ENCODE measurements around the gene ING3.

The ING3 gene

GRCh38 chr7:120933475-120933874, 17.1 kb upstream of the ING3 start:
- no peaks in the 10 kb centered on the region for H3F3A ChIP-seq (ENCODE audit: control insufficient read depth, insufficient read depth)
- H3K9me3 ChIP-seq (ENCODE audit: control insufficient read depth, insufficient read depth, low read length), result no peaks in the 10 kb centered on the region
- H3K79me2 ChIP-seq (ENCODE audit: control insufficient read depth, low read length), result no peaks in the 10 kb centered on the region
- H3K9me2 ChIP-seq (replicated peaks; ENCODE audit: control insufficient read depth, low read length), result 0 out of 2 replicates have a peak, but pooled peaks cover 3% of the 10 kb centered on the region
- H3K27me3 ChIP-seq (ENCODE audit: control insufficient read depth, low read length), result peaks cover 12% of the 10 kb centered on the region; the same call in 1 of the 2 replicates
- H3K36me3 ChIP-seq (ENCODE audit: control insufficient read depth, low read length), result no peaks in the 10 kb centered on the region
- no peak overlapping the region for H3K4me2 ChIP-seq (ENCODE audit: low read length)
- no peaks in the 10 kb centered on the region for H3K4me1 ChIP-seq (ENCODE audit: control insufficient read depth, low read length)
- TF ChIP-seq, protein P1, sequence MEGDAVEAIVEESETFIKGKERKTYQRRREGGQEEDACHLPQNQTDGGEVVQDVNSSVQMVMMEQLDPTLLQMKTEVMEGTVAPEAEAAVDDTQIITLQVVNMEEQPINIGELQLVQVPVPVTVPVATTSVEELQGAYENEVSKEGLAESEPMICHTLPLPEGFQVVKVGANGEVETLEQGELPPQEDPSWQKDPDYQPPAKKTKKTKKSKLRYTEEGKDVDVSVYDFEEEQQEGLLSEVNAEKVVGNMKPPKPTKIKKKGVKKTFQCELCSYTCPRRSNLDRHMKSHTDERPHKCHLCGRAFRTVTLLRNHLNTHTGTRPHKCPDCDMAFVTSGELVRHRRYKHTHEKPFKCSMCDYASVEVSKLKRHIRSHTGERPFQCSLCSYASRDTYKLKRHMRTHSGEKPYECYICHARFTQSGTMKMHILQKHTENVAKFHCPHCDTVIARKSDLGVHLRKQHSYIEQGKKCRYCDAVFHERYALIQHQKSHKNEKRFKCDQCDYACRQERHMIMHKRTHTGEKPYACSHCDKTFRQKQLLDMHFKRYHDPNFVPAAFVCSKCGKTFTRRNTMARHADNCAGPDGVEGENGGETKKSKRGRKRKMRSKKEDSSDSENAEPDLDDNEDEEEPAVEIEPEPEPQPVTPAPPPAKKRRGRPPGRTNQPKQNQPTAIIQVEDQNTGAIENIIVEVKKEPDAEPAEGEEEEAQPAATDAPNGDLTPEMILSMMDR (IDR thresholded peaks at IDR 0.05; ENCODE audit: low read depth, low read length, poor library complexity, severe bottlenecking), result no peak
- no peaks in the 10 kb centered on the region for H4K20me1 ChIP-seq (ENCODE audit: control insufficient read depth, insufficient read depth, low read depth, low read length)
- H3K27ac ChIP-seq (ENCODE audit: low read depth, low read length), result no peak overlapping the region
- no peak overlapping the region for H3K4me3 ChIP-seq (ENCODE audit: low read length)

DNA sequence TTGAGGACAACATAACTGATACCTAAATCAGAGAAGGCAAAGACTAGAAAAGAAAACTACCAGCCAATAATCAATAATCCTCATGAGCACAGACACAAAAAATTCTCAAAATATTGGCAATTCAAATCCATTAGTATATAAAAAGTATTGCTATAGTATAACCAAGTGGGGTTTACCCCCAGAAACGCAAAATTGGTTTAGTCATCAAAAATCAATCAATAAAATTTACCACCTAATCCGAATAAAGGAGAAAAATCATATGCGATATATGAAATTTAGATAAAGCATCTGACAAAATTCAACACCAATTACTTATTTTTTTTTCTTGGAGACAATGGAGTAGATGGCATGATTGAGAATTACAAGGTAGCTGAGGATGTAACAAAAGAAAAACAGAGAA, 11.2 kb upstream of the ING3 start:
- Histone ChIP-seq H3K79me2 (ENCODE audit: control insufficient read depth, low read length) (no peaks in the 10 kb centered on the region), H3K9me2 (replicated peaks; ENCODE audit: control insufficient read depth, low read length) (no peaks in the 10 kb centered on the region), H4K20me1 (ENCODE audit: control insufficient read depth, insufficient read depth, low read depth, low read length) (no peaks in the 10 kb centered on the region), H3F3A (ENCODE audit: control insufficient read depth, insufficient read depth) (peaks cover 2% of the 10 kb centered on the region; the same call in 1 of the 2 replicates), H3K36me3 (ENCODE audit: control insufficient read depth, low read length) (no peaks in the 10 kb centered on the region), H3K9me3 (ENCODE audit: control insufficient read depth, insufficient read depth, low read length) (no peaks in the 10 kb centered on the region), H3K4me2 (ENCODE audit: low read length) (no peak overlapping the region), H3K4me3 (ENCODE audit: low read length) (no peak overlapping the region), H3K27ac (ENCODE audit: low read depth, low read length) (no peak overlapping the region), H3K4me1 (ENCODE audit: control insufficient read depth, low read length) (no peaks in the 10 kb centered on the region), H3K27me3 (ENCODE audit: control insufficient read depth, low read length) (0 out of 2 replicates have a peak, but pooled peaks cover 4% of the 10 kb centered on the region)
- TF ChIP-seq EZH2phosphoT487 (IDR thresholded peaks at IDR 0.05; ENCODE audit: borderline replicate concordance, low read length), result no peak
- TF ChIP-seq, protein P1 (IDR thresholded peaks at IDR 0.05; ENCODE audit: low read depth, low read length, poor library complexity, severe bottlenecking), result no peak

DNA sequence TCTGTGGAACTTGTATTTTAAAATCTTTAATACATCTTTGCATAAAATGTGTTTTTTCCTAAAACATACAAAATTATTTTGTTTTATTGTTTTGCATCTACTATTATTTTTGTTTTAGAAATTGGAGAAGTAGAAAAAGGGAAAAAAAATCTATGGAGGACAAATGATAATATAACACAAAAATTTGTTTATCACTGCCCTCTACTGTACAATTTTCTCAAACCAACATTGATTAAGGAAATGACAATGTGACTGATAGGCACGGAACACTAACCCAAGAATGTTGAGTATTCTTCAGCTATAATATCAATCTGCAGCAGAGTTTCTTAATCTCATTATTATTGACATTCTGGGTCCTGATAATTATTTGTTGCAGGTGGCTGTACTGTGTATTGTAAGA, 9.5 kb upstream of the ING3 start:
- no peaks in the 10 kb centered on the region for H3K36me3 ChIP-seq (ENCODE audit: control insufficient read depth, low read length)
- no peaks in the 10 kb centered on the region for H3K9me3 ChIP-seq (ENCODE audit: control insufficient read depth, insufficient read depth, low read length)
- no peaks in the 10 kb centered on the region for H4K20me1 ChIP-seq (ENCODE audit: control insufficient read depth, insufficient read depth, low read depth, low read length)
- H3K4me2 ChIP-seq (ENCODE audit: low read length), result no peak overlapping the region
- no peaks in the 10 kb centered on the region for H3K4me1 ChIP-seq (ENCODE audit: control insufficient read depth, low read length)
- TF ChIP-seq EZH2phosphoT487 (IDR thresholded peaks at IDR 0.05; ENCODE audit: borderline replicate concordance, low read length), result no peak
- TF ChIP-seq, protein P1 (IDR thresholded peaks at IDR 0.05; ENCODE audit: low read depth, low read length, poor library complexity, severe bottlenecking), result peak; percentile 53
- peaks cover 3% of the 10 kb centered on the region; the same call in 1 of the 2 replicates for H3F3A ChIP-seq (ENCODE audit: control insufficient read depth, insufficient read depth)
- no peak overlapping the region for H3K27ac ChIP-seq (ENCODE audit: low read depth, low read length)
- 0 out of 2 replicates have a peak, but pooled peaks cover 2% of the 10 kb centered on the region for H3K27me3 ChIP-seq (ENCODE audit: control insufficient read depth, low read length)
- no peaks in the 10 kb centered on the region for H3K9me2 ChIP-seq (replicated peaks; ENCODE audit: control insufficient read depth, low read length)
- H3K4me3 ChIP-seq (ENCODE audit: low read length), result no peak overlapping the region
- no peaks in the 10 kb centered on the region for H3K79me2 ChIP-seq (ENCODE audit: control insufficient read depth, low read length)
